Stimulated activated CD8-positive, alpha-beta memory T cell treated with anti-CD3 and anti-CD28 coated beads, Interleukin-7, amount 100 ng/mL, for 48 hours (primary cell): ENCODE measurements around the gene NOD1.
"Not testable (repeated sequence)": the region's sequence is repeated elsewhere in the genome, so short reads cannot be mapped to it uniquely, and the experiment has no call there.

ENCODE experiments used
- DNase-seq, 2 donors: peaks; one replicate each; pipeline ENCODE4 v3.0.0-alpha.2; 2020; ENCODE audit warnings: low read depth in 1 of 2; ENCODE audit errors: extremely low read depth in 1 of 2

The NOD1 gene

DNA sequence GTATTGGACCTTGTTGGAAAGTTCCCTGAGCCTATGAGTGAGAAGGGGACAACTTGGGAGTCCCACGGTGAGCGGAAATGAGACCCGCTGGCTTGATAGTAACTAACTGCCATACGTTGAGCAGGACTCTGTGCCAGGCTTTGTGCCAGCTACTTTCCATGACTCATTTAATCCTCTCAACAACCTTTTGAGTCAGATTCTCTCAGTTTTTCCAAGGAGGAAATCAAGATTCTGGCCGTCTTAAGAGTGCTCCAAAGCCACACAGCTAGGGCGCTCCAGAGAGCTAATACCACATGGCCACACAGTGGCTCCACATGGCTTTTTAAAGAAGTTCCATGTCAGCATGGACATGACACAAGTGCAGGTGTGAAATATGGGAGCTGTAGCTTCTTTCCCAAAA lies 55.7 kb downstream of the NOD1 start:
- no peak for DNase-seq

DNA sequence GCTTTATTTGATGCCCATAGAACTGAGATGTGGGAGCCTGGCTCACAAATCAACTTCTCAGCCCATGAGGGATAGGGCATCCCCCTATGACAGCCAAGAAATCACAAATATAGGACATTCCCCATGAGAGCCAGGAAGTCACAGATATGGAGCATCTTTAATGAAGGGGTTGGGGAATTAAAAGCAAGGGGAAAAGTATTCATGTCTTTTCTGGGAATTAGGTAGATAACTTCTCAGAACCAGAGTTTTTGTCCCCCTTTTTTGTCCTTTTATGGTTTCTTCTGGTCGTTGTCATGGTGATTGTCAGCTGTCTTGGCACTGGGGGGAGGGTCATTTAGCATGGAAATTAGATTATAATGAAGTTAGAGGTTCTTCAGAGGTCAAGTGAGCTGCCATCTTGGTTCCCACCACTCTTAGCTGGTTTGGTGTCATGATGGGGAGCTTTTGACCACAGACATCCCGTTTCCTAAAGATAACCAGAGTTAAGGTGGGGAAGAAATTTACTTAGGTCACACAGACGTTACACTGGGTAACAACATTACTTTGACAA lies 56.9 kb downstream of the NOD1 start:
- no peak for DNase-seq

DNA sequence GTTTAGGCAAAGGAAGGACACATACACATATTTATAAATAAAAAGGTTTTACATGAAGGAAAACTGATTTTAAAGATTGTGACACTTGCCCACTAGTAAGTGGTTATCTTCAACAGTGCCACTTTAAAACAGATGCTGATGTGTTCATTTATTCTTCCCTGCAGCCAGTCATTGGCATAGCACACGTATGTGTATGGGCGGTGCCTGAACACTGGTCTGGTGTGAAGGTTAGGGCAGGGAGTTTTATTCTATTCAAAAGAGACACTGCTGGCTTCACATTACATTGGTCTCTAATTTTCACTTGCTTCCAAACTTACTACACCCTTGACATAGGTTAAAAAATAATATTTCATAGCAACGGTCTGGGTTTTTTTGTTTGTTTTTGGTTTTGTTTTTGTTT lies 57.9 kb downstream of the NOD1 start:
- no peak for DNase-seq

DNA sequence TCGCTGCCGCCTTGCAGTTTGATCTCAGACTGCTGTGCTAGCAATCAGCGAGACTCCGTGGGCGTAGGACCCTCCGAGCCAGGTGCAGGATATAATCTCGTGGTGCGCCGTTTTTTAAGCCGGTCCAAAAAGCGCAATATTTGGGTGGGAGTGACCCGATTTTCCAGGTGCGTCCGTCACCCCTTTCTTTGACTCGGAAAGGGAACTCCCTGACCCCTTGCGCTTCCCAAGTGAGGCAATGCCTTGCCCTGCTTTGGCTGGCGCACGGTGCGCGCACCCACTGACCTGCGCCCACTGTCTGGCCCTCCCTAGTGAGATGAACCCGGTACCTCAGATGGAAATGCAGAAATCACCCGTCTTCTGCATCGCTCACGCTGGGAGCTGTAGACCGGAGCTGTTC lies 58.5 kb downstream of the NOD1 start:
- not testable (repeated sequence) for DNase-seq

DNA sequence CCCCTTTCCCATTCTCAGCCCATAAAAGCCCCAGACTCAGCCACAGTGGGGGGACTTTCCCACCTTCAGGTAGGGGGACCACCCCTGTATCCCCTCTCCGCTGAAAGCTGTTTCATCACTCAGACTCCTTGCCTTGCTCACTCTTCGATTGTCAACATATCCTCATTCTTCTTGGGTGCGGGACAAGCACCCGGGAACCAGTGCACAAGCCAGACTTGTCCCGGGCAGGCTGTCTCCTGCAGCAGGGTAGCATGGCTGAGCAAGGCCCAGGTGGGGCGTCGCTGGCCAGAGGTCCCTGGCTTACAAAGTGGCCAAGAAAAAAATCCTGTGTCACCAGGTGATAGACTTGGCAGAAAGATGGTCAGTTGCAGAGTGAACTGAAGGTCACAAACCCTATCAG lies 64.7 kb downstream of the NOD1 start:
- DNase-seq, result no peak

DNA sequence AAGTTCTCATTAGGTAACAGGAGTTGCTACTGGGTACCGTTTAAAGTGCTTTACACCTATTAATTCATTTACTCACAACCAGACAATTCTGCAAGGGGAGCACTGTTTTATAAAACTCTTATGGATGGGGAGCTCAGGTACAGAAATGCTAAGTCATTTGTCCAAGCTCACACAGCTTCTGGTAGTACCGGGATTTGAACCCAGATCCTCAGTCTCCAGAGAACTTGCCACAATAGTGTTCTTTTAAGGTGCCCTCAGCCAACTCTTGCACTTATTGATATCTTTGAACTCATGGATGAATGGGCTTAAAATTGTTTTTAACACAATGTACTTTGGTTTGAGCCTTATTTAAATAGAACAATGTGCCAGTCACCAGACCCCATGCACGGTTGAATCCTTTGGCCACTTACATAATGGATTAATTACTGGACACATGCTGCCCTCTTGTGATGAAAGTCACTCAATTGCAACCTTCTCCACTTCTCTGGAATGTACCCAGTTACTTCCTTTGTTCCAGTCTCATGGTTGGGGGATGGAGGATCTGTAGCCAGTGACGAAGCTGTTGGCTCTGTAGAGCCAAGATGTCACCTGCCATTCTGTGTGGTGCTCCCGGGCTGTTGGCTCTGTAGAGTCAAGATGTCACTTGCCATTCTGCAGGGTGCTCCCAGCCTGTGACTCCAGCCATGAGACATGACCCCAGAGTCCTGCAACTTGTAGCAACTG lies 65.6 kb downstream of the NOD1 start:
- DNase-seq, result no peak

DNA sequence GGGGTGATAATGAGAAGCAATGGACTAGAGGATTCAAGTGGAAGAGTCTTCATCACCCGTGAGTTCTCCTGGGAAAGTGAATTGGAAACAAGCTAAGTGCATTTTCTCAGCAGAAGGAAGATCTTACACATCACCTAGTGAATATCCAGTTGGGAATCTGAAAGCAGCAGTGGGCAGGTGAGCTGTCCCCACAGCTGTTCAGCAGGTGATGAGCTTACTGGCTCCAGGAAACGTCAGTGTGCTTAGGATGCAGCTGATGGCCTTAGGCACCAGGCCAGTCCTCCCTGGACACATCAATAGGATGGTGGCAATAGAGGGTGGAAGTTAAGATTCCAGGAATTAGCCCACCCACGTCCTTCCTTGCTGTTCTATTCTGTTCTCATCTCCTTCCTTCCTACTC lies 66.7 kb downstream of the NOD1 start:
- no peak for DNase-seq

DNA sequence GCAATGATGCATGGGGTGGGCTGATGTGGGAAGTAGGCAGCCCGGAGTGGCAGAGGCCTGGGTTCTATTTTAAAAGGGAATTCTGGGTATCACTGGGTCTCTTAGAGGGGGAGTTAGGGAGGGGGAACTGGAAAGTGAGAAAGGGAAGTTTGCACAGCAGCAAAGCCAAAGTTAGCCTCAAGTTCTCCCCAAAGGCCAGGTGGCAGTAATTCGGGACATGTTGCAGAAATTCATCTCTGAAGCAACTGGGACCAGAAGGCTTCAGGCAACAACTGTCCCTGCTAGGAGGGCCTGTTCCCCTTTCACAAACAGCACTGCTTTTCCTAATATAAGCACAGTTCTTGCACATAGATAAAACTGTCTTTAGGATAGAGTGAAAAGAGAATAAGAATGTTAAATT lies 67.4 kb downstream of the NOD1 start:
- no peak for DNase-seq

DNA sequence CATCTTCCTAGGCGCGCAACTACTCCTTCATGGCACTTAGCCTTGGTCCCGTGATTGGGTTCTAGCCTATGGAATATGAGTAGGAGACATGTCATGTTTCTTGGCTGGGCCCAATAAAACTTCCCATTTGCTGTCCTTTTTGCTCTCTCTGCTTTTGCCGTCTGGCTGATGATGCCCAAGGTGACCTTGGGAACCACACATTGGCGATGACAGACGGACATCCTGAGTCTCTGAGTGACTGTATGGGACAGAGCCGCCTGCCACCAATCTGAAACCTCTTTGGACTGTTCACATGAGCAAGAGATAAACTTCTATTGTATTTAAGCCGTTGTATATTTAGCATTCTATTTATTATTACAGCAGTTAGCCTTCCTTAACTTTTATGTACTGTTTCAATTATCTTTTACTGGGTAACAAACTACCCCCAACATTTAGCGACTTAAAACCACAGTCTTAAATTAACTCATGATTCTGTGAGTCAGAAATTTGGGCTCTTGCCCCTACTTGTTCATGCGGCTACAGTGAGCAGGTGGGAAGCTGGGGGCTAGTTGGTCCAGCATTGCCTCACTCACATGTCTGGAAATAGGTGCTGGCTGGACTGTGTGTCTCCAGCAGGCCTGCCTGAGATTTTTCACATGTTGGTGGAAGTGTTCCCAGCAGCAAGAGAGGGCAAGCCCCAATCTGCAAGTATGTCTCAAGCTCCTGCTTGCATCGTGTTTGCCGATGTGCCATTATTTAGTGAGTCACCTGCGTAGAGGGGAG lies 71.7 kb downstream of the NOD1 start:
- no peak for DNase-seq

DNA sequence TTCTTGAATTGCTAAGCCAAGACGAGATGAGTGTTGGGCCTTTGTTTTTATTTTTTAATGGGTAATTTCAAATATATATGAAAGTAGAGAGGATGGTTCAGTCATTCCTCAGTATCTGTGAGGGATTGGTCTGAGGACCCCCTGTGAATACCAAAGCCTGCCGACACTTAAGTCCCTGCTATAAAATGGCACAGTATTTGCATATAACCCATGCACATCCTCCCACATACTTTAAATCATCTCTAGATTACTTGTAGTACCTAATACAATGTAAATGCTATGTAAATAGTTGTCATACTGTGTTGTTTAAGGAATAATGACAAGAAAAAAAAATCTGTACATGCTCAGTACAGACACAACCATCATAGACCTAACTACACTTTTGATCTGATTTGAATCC lies 73.4 kb downstream of the NOD1 start:
- DNase-seq, result no peak

DNA sequence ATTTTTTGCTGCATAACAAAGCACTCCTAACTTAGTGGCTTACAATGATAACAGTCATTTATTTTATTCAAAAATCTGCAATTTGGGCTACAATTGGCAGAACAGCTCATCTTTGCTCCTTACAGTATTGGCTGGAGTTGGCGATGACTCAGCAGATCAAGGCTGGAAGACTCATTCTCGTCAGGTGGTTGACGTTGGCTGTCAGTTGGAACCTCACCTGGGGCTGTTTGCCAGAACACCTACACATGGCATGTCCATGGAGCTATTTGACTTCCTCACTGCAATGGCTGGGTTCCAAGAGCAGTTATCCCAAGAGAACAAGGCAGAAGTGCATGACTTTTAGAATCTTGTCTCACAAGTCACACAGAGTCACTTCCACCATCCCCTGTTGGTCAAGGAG lies 75.1 kb downstream of the NOD1 start:
- no peak for DNase-seq

DNA sequence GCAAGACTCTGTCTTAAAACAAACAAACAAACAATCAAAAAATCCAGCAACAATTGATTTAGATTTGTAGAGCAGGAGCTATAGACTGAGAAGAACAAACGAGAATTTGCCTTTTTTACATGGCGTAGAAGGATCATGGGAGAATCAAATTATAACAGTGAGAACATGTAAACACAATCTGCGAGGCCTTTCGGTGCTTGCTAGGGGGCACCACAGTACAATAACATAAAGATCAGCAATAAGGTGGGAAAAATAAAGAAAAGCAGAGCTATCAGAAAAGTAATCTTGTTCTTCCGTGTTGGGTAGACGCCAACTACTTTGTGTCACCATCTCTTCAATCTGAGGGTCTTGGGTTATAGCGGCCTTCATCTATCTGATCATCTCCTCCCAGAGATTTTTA lies 82.2 kb downstream of the NOD1 start:
- no peak for DNase-seq

DNA sequence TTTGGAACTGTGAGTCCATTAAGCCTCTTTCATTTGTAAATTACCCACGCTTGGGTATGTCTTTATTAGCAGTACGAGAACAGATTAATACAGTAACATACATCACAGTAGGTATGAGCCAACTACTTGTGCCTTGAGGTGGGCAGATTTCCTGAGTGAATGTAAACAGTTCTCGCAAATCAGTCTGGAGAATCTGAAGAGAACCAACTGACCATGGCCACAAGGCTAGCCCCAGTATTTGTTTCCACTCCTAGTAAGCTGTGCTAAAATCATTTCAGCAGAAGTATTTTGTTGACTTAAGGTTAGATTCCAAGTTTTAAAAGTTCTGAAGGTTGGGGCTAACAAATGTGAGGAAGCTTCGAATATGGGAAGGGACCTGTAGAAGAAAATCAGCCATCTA lies 82.9 kb downstream of the NOD1 start:
- no peak for DNase-seq

DNA sequence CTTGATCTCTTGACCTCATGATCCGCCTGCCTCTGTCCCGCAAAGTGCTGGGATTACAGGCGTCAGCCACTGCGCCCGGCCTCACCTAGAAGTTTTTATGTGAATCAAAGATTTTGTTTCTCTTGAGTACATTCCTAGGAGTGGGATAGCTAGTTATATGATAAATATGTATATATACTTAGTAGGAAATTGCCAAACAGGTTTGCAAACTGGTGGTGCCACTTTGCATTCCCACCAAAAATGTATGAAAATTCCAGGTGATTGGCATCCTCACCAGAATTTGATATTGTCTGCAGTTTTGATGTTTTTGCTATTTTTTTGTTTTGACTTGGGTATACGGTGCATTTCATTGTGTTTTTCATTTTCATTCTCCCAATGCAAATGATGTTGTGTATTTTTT lies 86.8 kb downstream of the NOD1 start:
- DNase-seq, result no peak

DNA sequence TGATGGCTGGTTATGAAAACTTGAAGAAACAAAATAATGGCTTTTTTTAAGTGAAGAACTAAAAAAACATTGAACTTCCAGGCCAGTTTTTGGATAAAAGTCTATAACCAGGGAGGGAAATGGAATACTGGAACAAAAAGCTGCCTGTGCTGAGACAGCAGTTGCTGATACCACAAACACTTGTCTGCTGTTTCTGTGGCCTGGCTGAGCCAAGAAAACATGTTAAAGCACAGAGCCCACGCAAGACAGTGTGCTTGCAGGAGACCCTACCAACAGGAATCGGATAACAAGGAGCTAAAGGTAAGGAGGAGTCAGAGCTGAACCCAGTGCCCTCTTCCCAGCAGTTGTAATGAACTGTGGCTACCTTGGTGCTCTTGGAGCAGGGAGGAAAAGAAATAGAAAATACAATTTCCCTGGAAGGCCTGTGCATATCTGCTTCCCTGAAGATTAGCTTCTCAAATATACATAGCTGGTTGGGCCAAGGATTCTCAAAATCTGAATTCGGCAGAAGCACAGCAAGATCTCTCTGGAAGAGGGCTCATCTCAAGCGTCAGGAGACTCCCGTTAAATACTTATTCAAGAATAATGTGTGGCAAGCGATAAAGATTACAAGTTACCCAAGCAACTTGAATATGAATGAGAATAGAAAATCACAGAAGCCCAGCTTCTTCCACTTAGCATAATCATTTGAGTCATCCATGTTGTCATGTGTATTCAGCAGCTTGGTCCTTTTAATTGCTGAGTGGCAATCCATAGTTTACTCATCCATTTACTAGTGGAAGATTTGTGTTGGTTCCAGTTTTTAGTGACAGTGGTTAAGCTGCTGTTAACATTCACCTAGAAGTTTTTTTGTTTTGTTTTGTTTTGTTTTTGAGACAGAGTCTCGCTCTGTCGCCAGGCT lies 87.6 kb downstream of the NOD1 start:
- DNase-seq, result no peak

DNA sequence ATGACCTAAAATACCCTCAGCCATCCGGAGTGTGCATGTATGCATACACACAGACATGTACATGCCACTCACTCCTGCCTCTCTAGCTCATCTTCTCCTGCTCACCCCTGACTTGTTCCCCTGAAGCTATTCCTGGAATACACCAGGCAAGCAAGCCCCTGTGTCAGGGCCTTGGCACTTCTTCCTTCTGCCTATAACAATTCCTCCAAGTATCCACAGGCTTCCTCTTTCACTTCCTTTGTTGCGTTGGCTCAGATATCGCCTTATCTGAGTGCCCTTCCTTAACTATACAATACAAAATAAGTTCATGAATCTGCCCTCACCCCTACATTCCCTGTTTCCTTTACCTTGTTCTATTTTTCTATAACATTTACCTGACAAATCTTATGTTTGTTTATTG lies 88.8 kb downstream of the NOD1 start:
- no peak for DNase-seq

DNA sequence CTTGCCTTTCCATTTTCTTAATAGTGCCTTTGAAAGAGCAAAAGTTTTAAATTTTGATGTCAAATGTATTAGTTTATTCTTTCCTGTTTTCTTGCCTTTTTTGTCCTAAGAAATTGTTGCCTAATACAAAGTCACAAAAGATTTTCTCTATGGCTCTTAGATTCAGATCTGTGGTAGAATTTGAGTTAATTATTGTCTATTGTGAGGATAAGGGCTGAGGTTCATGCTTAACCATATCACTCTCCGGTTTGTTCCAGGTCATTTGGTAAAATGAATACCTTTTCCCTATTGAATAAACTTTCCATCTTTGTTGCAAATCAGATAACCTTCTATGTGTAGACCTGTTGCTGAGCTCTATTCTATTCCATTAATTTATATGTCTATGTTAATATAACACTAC lies 96.0 kb downstream of the NOD1 start:
- DNase-seq, result no peak

DNA sequence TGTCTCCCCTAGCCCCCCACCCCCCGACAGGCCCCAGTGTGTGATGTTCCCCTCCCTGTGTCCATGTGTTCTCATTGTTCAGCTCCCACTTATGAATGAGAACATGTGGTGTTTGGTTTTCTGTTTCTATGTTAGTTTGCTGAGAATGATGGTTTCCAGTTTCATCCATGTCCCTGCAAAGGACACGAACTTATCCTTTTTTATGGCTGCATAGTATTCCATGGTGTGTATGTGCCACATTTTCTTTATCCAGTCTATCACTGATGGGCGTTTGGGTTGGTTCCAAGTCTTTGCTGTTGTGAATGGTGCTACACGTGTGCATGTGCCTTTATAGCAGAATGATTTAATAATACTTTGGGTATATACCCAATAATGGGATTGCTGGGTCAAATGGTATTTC lies 97.8 kb downstream of the NOD1 start:
- not testable (repeated sequence) for DNase-seq

DNA sequence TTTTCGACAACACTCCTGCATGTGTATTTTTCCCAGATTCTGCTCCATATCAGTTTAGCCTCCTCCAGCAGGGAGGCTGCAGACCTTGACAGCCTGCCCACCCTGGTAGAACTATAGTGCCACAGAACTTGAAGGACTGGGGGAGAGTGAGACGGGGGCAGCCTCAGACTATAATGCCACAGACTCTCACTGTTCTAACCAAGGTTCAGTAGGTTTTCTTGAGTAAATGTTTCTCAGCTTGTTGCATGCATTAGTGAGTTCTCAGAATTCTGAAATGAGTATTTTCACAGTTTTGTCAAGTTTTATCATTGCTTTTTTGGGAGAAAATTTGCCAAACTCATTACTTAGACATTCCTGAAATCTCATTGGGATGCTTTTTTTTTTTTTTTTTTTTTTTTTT lies 98.3 kb downstream of the NOD1 start:
- DNase-seq, result no peak

DNA sequence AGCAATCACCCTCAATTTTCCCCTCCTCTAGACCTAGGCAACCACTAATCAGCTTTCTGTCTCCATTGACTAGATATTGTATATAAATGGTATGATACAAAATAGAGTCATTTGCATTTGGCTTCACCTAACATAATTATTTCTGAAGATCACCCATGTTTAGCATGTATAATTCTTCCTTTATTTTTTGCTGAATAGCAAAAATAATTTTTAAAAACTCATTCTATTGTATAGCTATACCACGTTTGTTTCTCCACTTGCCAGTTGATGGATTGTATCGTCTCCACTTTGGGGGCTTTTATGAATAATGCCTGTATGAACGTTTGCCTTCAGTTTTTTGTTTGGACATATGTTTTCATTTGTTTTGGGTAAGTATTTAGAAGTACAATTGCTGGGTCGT lies 98.8 kb downstream of the NOD1 start:
- DNase-seq, result no peak

DNA sequence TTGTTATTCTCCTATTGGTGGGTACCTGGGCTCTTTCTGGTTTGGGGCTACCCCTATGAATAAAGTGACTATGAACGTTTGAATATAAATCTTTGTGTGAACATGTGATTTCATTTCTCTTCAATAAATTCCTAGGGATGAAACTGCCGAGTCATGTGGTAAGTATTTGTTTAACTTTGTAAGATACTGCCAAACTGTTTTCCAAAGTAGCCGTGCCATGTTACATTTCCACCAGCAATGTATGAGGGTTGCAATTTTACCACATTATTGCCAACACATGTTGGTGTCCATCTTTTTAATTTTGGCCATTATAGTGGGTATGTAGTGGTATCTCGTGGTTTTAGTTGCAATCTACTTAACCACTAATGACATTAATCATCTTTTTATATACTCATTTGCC lies 99.5 kb downstream of the NOD1 start:
- no peak for DNase-seq
